Measurements from ENCODE around the gene CHD3. TPM values are rescaled to one million over a fixed set of nuclear protein-coding genes. Genes with fewer than 3 reads are reported as not detected.

The CHD3 gene
- total and polyA plus RNA-seq, 10 of the 15 experiments (the other 5 are each of a cell fraction or from before 2014, with no cell fraction given), result 1.4 to 86.8 (median 39.1) TPM

GRCh38 chr17:7856811-7857712 is 31.5 kb upstream of the CHD3 start, which contains the start of gene NAA38 (continued):
- TF ChIP-seq STAT1 (conservative IDR thresholded peaks at IDR 0.05) (peak; percentile 54), TAF1 (IDR thresholded peaks at IDR 0.05; ENCODE audit: borderline replicate concordance, low read depth, low read length) (peak; percentile 67; the same call in 1 of the 2 replicates), IKZF2 (IDR thresholded peaks at IDR 0.05) (no peak), ATF7 (IDR thresholded peaks at IDR 0.05; ENCODE audit: low read depth) (0 out of 2 replicates have a peak, but pooled peaks have one; percentile 10), CBX3 (IDR thresholded peaks at IDR 0.05; ENCODE audit: borderline replicate concordance, low read depth) (no peak), CEBPZ (IDR thresholded peaks at IDR 0.05; ENCODE audit: low read depth, low read length) (no peak), MTA2 (IDR thresholded peaks at IDR 0.05; ENCODE audit: low read depth) (peak; percentile 11; the same call in 1 of the 2 replicates), SREBF1 (IDR thresholded peaks at IDR 0.05; ENCODE audit: low read length) (peak; percentile 89), POLR2AphosphoS5 (IDR thresholded peaks at IDR 0.05; ENCODE audit: low read length) (peak; percentile 88), ZSCAN29 (IDR thresholded peaks at IDR 0.05) (peak; percentile 53; the same call in 1 of the 2 replicates), YBX1 (IDR thresholded peaks at IDR 0.05) (no peak), GATAD2B (conservative IDR thresholded peaks at IDR 0.05; ENCODE audit: low read depth) (peak; percentile 66), LARP7 (IDR thresholded peaks at IDR 0.05) (peak; percentile 75), EGR1 (IDR thresholded peaks at IDR 0.05; ENCODE audit: borderline replicate concordance in 1 of 2, low read depth in 2 of 2, low read length in 2 of 2) (peak in 1 of 2 experiments; percentile 24; a peak in 1 of 3 replicates), ZNF622 (IDR thresholded peaks at IDR 0.05) (no peak), BCL11A (IDR thresholded peaks at IDR 0.05; ENCODE audit: low read depth, low read length) (no peak), TCF3 (IDR thresholded peaks at IDR 0.05; ENCODE audit: borderline replicate concordance, insufficient read depth, low read depth, low read length) (no peak)
- TF ChIP-seq, protein P1, sequence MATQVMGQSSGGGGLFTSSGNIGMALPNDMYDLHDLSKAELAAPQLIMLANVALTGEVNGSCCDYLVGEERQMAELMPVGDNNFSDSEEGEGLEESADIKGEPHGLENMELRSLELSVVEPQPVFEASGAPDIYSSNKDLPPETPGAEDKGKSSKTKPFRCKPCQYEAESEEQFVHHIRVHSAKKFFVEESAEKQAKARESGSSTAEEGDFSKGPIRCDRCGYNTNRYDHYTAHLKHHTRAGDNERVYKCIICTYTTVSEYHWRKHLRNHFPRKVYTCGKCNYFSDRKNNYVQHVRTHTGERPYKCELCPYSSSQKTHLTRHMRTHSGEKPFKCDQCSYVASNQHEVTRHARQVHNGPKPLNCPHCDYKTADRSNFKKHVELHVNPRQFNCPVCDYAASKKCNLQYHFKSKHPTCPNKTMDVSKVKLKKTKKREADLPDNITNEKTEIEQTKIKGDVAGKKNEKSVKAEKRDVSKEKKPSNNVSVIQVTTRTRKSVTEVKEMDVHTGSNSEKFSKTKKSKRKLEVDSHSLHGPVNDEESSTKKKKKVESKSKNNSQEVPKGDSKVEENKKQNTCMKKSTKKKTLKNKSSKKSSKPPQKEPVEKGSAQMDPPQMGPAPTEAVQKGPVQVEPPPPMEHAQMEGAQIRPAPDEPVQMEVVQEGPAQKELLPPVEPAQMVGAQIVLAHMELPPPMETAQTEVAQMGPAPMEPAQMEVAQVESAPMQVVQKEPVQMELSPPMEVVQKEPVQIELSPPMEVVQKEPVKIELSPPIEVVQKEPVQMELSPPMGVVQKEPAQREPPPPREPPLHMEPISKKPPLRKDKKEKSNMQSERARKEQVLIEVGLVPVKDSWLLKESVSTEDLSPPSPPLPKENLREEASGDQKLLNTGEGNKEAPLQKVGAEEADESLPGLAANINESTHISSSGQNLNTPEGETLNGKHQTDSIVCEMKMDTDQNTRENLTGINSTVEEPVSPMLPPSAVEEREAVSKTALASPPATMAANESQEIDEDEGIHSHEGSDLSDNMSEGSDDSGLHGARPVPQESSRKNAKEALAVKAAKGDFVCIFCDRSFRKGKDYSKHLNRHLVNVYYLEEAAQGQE (IDR thresholded peaks at IDR 0.05; ENCODE audit: low read depth, low read length), result no peak
- TF ChIP-seq, protein P2, sequence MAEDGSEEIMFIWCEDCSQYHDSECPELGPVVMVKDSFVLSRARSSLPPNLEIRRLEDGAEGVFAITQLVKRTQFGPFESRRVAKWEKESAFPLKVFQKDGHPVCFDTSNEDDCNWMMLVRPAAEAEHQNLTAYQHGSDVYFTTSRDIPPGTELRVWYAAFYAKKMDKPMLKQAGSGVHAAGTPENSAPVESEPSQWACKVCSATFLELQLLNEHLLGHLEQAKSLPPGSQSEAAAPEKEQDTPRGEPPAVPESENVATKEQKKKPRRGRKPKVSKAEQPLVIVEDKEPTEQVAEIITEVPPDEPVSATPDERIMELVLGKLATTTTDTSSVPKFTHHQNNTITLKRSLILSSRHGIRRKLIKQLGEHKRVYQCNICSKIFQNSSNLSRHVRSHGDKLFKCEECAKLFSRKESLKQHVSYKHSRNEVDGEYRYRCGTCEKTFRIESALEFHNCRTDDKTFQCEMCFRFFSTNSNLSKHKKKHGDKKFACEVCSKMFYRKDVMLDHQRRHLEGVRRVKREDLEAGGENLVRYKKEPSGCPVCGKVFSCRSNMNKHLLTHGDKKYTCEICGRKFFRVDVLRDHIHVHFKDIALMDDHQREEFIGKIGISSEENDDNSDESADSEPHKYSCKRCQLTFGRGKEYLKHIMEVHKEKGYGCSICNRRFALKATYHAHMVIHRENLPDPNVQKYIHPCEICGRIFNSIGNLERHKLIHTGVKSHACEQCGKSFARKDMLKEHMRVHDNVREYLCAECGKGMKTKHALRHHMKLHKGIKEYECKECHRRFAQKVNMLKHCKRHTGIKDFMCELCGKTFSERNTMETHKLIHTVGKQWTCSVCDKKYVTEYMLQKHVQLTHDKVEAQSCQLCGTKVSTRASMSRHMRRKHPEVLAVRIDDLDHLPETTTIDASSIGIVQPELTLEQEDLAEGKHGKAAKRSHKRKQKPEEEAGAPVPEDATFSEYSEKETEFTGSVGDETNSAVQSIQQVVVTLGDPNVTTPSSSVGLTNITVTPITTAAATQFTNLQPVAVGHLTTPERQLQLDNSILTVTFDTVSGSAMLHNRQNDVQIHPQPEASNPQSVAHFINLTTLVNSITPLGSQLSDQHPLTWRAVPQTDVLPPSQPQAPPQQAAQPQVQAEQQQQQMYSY (CRISPR knock-in tag; IDR thresholded peaks at IDR 0.05), result no peak

All from GM12878 (cell line).